HepG2 (cell line): ENCODE data around the gene GPR27. TPM values are rescaled to one million over a fixed set of nuclear protein-coding genes. Genes with fewer than 3 reads are reported as not detected.

Experiments used
- ATAC-seq: fragments of 200-7000 bp; cut with Tn5 transposase; 3 replicates; pipeline ENCODE4 v1.9.1; 2020; ENCODE audit warnings: mild to moderate bottlenecking, moderate library complexity
- BruUV-seq: library from RNA; stranded (reverse); fragments of 400-500 nt; replicated peaks from 2 replicates; lab custom pipeline; 2021; lab: Mats Ljungman, UMichigan
- CTCF ChIA-PET: fragments of 300-600 bp; formaldehyde crosslinking; extraction: SDS; loops from one replicate; lab custom pipeline; 2021; ENCODE audit warnings: low total read pairs, inconsistent platforms, low intra/inter-chr PET ratio; lab: Yijun Ruan, JAX
- POLR2A ChIA-PET: fragments of 350-600 bp; sonication (Branson Sonifier 250); formaldehyde crosslinking; loops from one replicate; lab custom pipeline; 2020; ENCODE audit warnings: antibody characterized with exemption, inconsistent platforms; lab: Yijun Ruan, JAX
- DNase-seq: peaks from one replicate; pipeline ENCODE4 v3.0.0-alpha.2; 2015; ENCODE audit warnings: low spot score
- FAIRE-seq: peaks from 3 replicates; lab custom pipeline; 2011; peaks lifted over from hg19 to GRCh38; lab: Jason Lieb, UNC
- H2AFZ ChIP-seq: one replicate; pipeline ENCODE4 v1.6.1; 2011; ENCODE audit warnings: low read length, inconsistent platforms
- H3K27ac ChIP-seq: fragments of 300-600 bp; 3 replicates; pipeline ENCODE4 v1.8.0; 2011; ENCODE audit warnings: mixed run types, mild to moderate bottlenecking, mixed read lengths, low read length, inconsistent platforms; ENCODE audit not compliant: insufficient read depth; ENCODE audit errors: extremely low read length
- H3K27me3 ChIP-seq, 2 experiments: fragments of 200-600 bp in 1 of 2; 2 replicates in 1 of 2; 3 replicates in 1 of 2; pipeline versions ENCODE4 v1.6.0 to v1.8.0; 2011; ENCODE audit warnings: low read length in 2 of 2, mild to moderate bottlenecking in 2 of 2, moderate library complexity in 2 of 2, inconsistent platforms in 1 of 2; ENCODE audit not compliant: insufficient read depth in 2 of 2, control insufficient read depth in 1 of 2
- H3K36me3 ChIP-seq, 2 experiments: fragments of 200-600 bp in 1 of 2; replicated peaks in 1 of 2; 2 replicates in 1 of 2; 3 replicates in 1 of 2; pipeline versions ENCODE4 v1.5.1 to v1.8.0; 2011; ENCODE audit warnings: low read length in 2 of 2, inconsistent platforms in 1 of 2; ENCODE audit not compliant: insufficient read depth in 2 of 2, control insufficient read depth in 1 of 2
- H3K4me1 ChIP-seq: 2 replicates; pipeline ENCODE4 v1.5.1; 2012; ENCODE audit warnings: low read length, inconsistent platforms; ENCODE audit not compliant: insufficient read depth
- H3K4me2 ChIP-seq: 2 replicates; pipeline ENCODE4 v1.6.0; 2011; ENCODE audit warnings: low read depth, low read length, inconsistent platforms
- H3K4me3 ChIP-seq, 3 experiments: fragments of 200-600 bp in 1 of 3; sonication (generic), shearing (Covaris generic) in 1 of 3; replicated peaks in 1 of 3; 2 replicates each; pipeline ENCODE4 v1.5.1; 2011 to 2016; ENCODE audit warnings: low read length in 3 of 3, inconsistent platforms in 2 of 3, low read depth in 2 of 3, mild to moderate bottlenecking in 2 of 3, control low read depth in 1 of 3, mixed read lengths in 1 of 3; ENCODE audit not compliant: insufficient read depth in 1 of 3
- H3K79me2 ChIP-seq: one replicate; pipeline ENCODE4 v1.6.1; 2011; ENCODE audit warnings: low read length, inconsistent platforms; ENCODE audit not compliant: insufficient read depth
- H3K9ac ChIP-seq: 2 replicates; pipeline ENCODE4 v1.6.0; 2011; ENCODE audit warnings: mild to moderate bottlenecking, low read depth, low read length, inconsistent platforms; ENCODE audit not compliant: insufficient read depth
- H3K9me3 ChIP-seq: 2 replicates; pipeline ENCODE4 v1.5.1; 2012; ENCODE audit warnings: mild to moderate bottlenecking, low read length
- H4K20me1 ChIP-seq: 2 replicates; pipeline ENCODE4 v1.6.0; 2011; ENCODE audit warnings: inconsistent platforms, mild to moderate bottlenecking, low read length, moderate library complexity; ENCODE audit not compliant: insufficient read depth
- HMGXB4 ChIP-seq, 2 experiments: sonication (generic) in 1 of 2; formaldehyde crosslinking in 1 of 2; IDR thresholded peaks; 2 replicates each; pipeline versions ENCODE4 v1.4.0 to v1.6.1; 2018 to 2020; ENCODE audit warnings: missing genetic modification reagents in 2 of 2, borderline replicate concordance in 1 of 2, low read depth in 1 of 2, mild to moderate bottlenecking in 1 of 2, missing biosample characterization in 1 of 2
- KLF16 ChIP-seq, 2 experiments: sonication (generic) in 1 of 2; formaldehyde crosslinking in 1 of 2; IDR thresholded peaks; 2 replicates each; pipeline versions ENCODE4 v1.6.1 to v1.8.0; 2016 to 2023; ENCODE audit warnings: missing genetic modification reagents in 2 of 2, missing compliant biosample characterization in 1 of 2
- MTA3 ChIP-seq: sonication (generic); formaldehyde crosslinking; IDR thresholded peaks from 2 replicates; pipeline ENCODE4 v1.4.0; 2020; ENCODE audit warnings: missing genetic modification reagents
- NCOR1 ChIP-seq: fragments of 200-600 bp; sonication (generic); IDR thresholded peaks from 2 replicates; pipeline ENCODE4 v1.7.0; 2017; ENCODE audit warnings: antibody characterized with exemption, low read length, borderline replicate concordance
- POGZ ChIP-seq: sonication (generic); formaldehyde crosslinking; IDR thresholded peaks from 2 replicates; pipeline ENCODE4 v1.4.0; 2020; ENCODE audit warnings: mild to moderate bottlenecking, missing genetic modification reagents
- SMAD1 ChIP-seq: sonication (generic); formaldehyde crosslinking; IDR thresholded peaks from 2 replicates; pipeline ENCODE4 v1.4.0; 2020; ENCODE audit warnings: missing genetic modification reagents, low read depth, mild to moderate bottlenecking, borderline replicate concordance
- ZNF775 ChIP-seq: sonication (generic); formaldehyde crosslinking; IDR thresholded peaks from 2 replicates; pipeline ENCODE4 v1.4.0; 2020; ENCODE audit warnings: missing genetic modification reagents, mild to moderate bottlenecking, moderate library complexity, borderline replicate concordance
- ZNF788 ChIP-seq: sonication (generic); formaldehyde crosslinking; IDR thresholded peaks from 2 replicates; pipeline ENCODE4 v1.5.0; 2020; ENCODE audit warnings: mild to moderate bottlenecking, missing genetic modification reagents, borderline replicate concordance
- ZSCAN30 ChIP-seq: sonication (generic); formaldehyde crosslinking; IDR thresholded peaks from 2 replicates; pipeline ENCODE4 v1.5.0; 2020; ENCODE audit warnings: mild to moderate bottlenecking, missing genetic modification reagents
- WGBS: methylation state at CpG from one replicate; pipeline ENCODE4 v1.1.6; 2017; ENCODE audit warnings: low lambda C conversion rate; 5-methylcytosine and 5-hydroxymethylcytosine counted together
- in situ Hi-C: cut with HindIII; loops from 2 replicates; pipeline ENCODE4 v1.10.0; 2017; ENCODE audit warnings: low pct_unique_long_range_greater_than_20kb; ENCODE audit not compliant: extremely low pct_ligation_motif_present
- intact Hi-C: fragments of 100-400 bp; cut with micrococcal nuclease; formaldehyde crosslinking; loops from one replicate; pipeline ENCODE4 v1.10.0; 2022; ENCODE audit not compliant: unreplicated experiment
- polyA plus RNA-seq, 8 experiments: library from polyadenylated mRNA; depleted of rRNA in 3 of 8; stranded (reverse) in 7 of 8; unstranded in 1 of 8; fragments of >200 nt; fragmentation: Illumina TruSeq in 4 of 8; extraction: Trizol in 4 of 8; gene quantifications; 2 replicates each; pipeline versions ENCODE4 v1.2.1 to v1.2.3, GENCODE V29; 2011 to 2016; ENCODE audit warnings: low read depth in 4 of 8, missing spikeins in 1 of 8, mixed read lengths in 1 of 8; ENCODE audit not compliant: insufficient read depth in 1 of 8
- total RNA-seq, 5 experiments: library from RNA; depleted of rRNA; stranded (reverse); fragments of >200 nt; fragmentation: Illumina TruSeq; extraction: Trizol; gene quantifications; 2 replicates each; pipeline ENCODE4 v1.2.3, GENCODE V29; 2016; ENCODE audit warnings: low read depth in 1 of 5
- TF ChIP-seq, protein P1 (sequence below): sonication (generic); formaldehyde crosslinking; IDR thresholded peaks from 2 replicates; pipeline ENCODE4 v1.4.0; 2020; ENCODE audit warnings: missing genetic modification reagents, borderline replicate concordance
- TF ChIP-seq, protein P2 (sequence below): sonication (generic); formaldehyde crosslinking; IDR thresholded peaks from 2 replicates; pipeline ENCODE4 v1.4.0; 2020; ENCODE audit warnings: mild to moderate bottlenecking, low read depth, missing genetic modification reagents
- TF ChIP-seq, protein P3 (sequence below): sonication (generic); formaldehyde crosslinking; IDR thresholded peaks from 2 replicates; pipeline ENCODE4 v1.4.0; 2020; ENCODE audit warnings: low read depth, mild to moderate bottlenecking, missing genetic modification reagents

GPR27 gene
- total and polyA plus RNA-seq, 2 of the 13 experiments (the other 11 are each of a cell fraction or from before 2014, with no cell fraction given): not detected

GRCh38 chr3:71758091-71758490 lies 4.4 kb downstream of the GPR27 start:
- Histone ChIP-seq H4K20me1 (no peaks in the 10 kb centered on the region), H3K4me2 (no peak overlapping the region), H3K4me1 (no peaks in the 10 kb centered on the region), H3K79me2 (no peaks in the 10 kb centered on the region), H3K4me3 (no peak overlapping the region)
- ATAC-seq (no peak), FAIRE-seq (no peak)
- POLR2A ChIA-PET: no interaction called here
- TF ChIP-seq SMAD1 (CRISPR knock-in tag) (no peak), HMGXB4 (CRISPR knock-in tag; IDR thresholded peaks at IDR 0.05; ENCODE audit: borderline replicate concordance in 1 of 2, low read depth in 1 of 2) (no peak), MTA3 (no peak), KLF16 (CRISPR knock-in tag; IDR thresholded peaks at IDR 0.05) (no peak), ZNF788 (CRISPR knock-in tag) (no peak), ZSCAN30 (CRISPR knock-in tag) (no peak), ZNF775 (CRISPR knock-in tag) (no peak), NCOR1 (no peak), POGZ (CRISPR knock-in tag) (no peak)
- TF ChIP-seq, protein P1, sequence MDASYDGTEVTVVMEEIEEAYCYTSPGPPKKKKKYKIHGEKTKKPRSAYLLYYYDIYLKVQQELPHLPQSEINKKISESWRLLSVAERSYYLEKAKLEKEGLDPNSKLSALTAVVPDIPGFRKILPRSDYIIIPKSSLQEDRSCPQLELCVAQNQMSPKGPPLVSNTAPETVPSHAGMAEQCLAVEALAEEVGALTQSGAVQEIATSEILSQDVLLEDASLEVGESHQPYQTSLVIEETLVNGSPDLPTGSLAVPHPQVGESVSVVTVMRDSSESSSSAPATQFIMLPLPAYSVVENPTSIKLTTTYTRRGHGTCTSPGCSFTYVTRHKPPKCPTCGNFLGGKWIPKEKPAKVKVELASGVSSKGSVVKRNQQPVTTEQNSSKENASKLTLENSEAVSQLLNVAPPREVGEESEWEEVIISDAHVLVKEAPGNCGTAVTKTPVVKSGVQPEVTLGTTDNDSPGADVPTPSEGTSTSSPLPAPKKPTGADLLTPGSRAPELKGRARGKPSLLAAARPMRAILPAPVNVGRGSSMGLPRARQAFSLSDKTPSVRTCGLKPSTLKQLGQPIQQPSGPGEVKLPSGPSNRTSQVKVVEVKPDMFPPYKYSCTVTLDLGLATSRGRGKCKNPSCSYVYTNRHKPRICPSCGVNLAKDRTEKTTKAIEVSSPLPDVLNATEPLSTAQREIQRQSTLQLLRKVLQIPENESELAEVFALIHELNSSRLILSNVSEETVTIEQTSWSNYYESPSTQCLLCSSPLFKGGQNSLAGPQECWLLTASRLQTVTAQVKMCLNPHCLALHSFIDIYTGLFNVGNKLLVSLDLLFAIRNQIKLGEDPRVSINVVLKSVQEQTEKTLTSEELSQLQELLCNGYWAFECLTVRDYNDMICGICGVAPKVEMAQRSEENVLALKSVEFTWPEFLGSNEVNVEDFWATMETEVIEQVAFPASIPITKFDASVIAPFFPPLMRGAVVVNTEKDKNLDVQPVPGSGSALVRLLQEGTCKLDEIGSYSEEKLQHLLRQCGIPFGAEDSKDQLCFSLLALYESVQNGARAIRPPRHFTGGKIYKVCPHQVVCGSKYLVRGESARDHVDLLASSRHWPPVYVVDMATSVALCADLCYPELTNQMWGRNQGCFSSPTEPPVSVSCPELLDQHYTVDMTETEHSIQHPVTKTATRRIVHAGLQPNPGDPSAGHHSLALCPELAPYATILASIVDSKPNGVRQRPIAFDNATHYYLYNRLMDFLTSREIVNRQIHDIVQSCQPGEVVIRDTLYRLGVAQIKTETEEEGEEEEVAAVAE (CRISPR knock-in tag): no peak
- TF ChIP-seq, protein P2, sequence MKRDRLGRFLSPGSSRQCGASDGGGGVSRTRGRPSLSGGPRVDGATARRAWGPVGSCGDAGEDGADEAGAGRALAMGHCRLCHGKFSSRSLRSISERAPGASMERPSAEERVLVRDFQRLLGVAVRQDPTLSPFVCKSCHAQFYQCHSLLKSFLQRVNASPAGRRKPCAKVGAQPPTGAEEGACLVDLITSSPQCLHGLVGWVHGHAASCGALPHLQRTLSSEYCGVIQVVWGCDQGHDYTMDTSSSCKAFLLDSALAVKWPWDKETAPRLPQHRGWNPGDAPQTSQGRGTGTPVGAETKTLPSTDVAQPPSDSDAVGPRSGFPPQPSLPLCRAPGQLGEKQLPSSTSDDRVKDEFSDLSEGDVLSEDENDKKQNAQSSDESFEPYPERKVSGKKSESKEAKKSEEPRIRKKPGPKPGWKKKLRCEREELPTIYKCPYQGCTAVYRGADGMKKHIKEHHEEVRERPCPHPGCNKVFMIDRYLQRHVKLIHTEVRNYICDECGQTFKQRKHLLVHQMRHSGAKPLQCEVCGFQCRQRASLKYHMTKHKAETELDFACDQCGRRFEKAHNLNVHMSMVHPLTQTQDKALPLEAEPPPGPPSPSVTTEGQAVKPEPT: no peak
- TF ChIP-seq, protein P3, sequence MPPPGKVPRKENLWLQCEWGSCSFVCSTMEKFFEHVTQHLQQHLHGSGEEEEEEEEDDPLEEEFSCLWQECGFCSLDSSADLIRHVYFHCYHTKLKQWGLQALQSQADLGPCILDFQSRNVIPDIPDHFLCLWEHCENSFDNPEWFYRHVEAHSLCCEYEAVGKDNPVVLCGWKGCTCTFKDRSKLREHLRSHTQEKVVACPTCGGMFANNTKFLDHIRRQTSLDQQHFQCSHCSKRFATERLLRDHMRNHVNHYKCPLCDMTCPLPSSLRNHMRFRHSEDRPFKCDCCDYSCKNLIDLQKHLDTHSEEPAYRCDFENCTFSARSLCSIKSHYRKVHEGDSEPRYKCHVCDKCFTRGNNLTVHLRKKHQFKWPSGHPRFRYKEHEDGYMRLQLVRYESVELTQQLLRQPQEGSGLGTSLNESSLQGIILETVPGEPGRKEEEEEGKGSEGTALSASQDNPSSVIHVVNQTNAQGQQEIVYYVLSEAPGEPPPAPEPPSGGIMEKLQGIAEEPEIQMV (CRISPR knock-in tag): no peak
- TF ChIP-seq, all 625 proteins: peak for 0
- 30% methylated on average over 2 of the region's 2 CpGs for WGBS
- Histone ChIP-seq H2AFZ (no peak overlapping the region), H3K9me3 (no peaks in the 10 kb centered on the region), H3K27ac (no peak overlapping the region), H3K36me3 (no peaks in the 10 kb centered on the region), H3K27me3 (peaks cover 3 to 42% of the 10 kb centered on the region in 2 experiments), H3K9ac (no peak overlapping the region)
- intact Hi-C loops: no loop called here
- CTCF ChIA-PET: no interaction called here
- no TSS peak for BruUV-seq
- in situ Hi-C loops: no loop called here
- DNase-seq: no peak
